Activated naive CD4-positive, alpha-beta T cell treated with anti-CD3 and anti-CD28 coated beads for 36 hours (primary cell): ENCODE data around the gene XRCC4. TPM values are rescaled to one million over a fixed set of nuclear protein-coding genes. Genes with fewer than 3 reads are reported as not detected.

ENCODE experiments used
- CTCF ChIA-PET: fragments of 350-600 bp; sonication (Branson Sonifier 250); formaldehyde crosslinking; loops from one replicate; lab custom pipeline; 2021; ENCODE audit warnings: antibody characterized with exemption; lab: Charles Lee
- DNase-seq: peaks from one replicate; pipeline ENCODE4 v3.0.0-alpha.2; 2020
- H3K27ac Mint-ChIP-seq: one replicate; pipeline ENCODE4 v1.8.0; 2021; ENCODE audit warnings: mild to moderate bottlenecking, mixed read lengths
- H3K27me3 Mint-ChIP-seq: one replicate; pipeline ENCODE4 v1.8.0; 2021; ENCODE audit warnings: low read depth, mixed read lengths
- H3K36me3 Mint-ChIP-seq: one replicate; pipeline ENCODE4 v1.8.0; 2021; ENCODE audit warnings: low read depth, mixed read lengths
- H3K4me1 Mint-ChIP-seq: one replicate; pipeline ENCODE4 v1.8.0; 2021; ENCODE audit warnings: low read depth, mixed read lengths
- H3K4me3 Mint-ChIP-seq: one replicate; pipeline ENCODE4 v1.8.0; 2021; ENCODE audit warnings: mild to moderate bottlenecking, moderate library complexity, mixed read lengths
- H3K9me3 Mint-ChIP-seq: one replicate; pipeline ENCODE4 v1.8.0; 2021; ENCODE audit warnings: mixed read lengths
- intact Hi-C: fragments of 100-400 bp; cut with micrococcal nuclease; formaldehyde crosslinking; loops from one replicate; pipeline ENCODE4 v1.15.1; 2023
- total RNA-seq, 2 experiments: library from RNA; stranded (reverse); gene quantifications; one replicate each; pipeline ENCODE4 v1.2.3, GENCODE V29; 2021

Gene XRCC4
- total RNA-seq, 2 experiments from 2014 or later, result 12.1 to 12.8 TPM

- Mint-ChIP-seq H3K27ac (no peak overlapping the region), H3K27me3 (no peaks in the 10 kb centered on the region), H3K4me3 (no peak overlapping the region), H3K9me3 (no peaks in the 10 kb centered on the region), H3K36me3 (peaks cover 5% of the 10 kb centered on the region), H3K4me1 (peaks cover 2% of the 10 kb centered on the region)
- no peak for DNase-seq
- intact Hi-C loops, result no loop called here
- CTCF ChIA-PET, result no interaction called here
Observed at GRCh38 chr5:83172011-83172410, 94.7 kb downstream of the XRCC4 start.

DNA sequence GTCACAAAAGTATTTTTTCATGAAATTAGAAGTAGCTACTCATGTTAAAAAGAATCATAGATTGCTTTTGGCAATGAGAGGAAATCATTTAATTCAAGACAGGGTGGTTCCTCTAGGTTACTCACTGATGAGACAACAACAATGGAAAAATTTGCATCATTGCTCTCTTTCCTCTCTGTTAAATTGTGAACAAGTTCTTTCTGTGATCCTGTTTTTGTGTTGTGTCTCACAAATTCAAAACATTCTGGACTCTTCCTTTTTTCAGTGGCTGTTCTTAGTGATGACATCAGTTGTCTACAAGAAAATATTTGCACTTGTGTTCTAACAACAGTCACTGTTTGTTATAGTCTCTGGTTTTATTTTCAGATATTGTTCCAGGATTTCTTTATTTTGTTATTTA is 95.3 kb downstream of the XRCC4 start:
- CTCF ChIA-PET, result no interaction called here
- Mint-ChIP-seq H3K36me3 (no peaks in the 10 kb centered on the region), H3K4me3 (no peak overlapping the region), H3K9me3 (no peaks in the 10 kb centered on the region), H3K27ac (no peak overlapping the region), H3K4me1 (peaks cover 2% of the 10 kb centered on the region), H3K27me3 (no peaks in the 10 kb centered on the region)
- DNase-seq, result no peak
- intact Hi-C loops, result no loop called here

GRCh38 chr5:83173826-83174225 is 96.5 kb downstream of the XRCC4 start:
- Mint-ChIP-seq H3K36me3 (no peaks in the 10 kb centered on the region), H3K27ac (no peak overlapping the region), H3K4me3 (no peak overlapping the region), H3K4me1 (peaks cover 2% of the 10 kb centered on the region), H3K27me3 (no peaks in the 10 kb centered on the region), H3K9me3 (no peaks in the 10 kb centered on the region)
- DNase-seq, result no peak
- CTCF ChIA-PET, result no interaction called here
- intact Hi-C loops, result no loop called here

- intact Hi-C loops, result no loop called here
- Mint-ChIP-seq H3K4me3 (no peak overlapping the region), H3K27ac (no peak overlapping the region), H3K36me3 (no peaks in the 10 kb centered on the region), H3K4me1 (no peaks in the 10 kb centered on the region), H3K27me3 (no peaks in the 10 kb centered on the region), H3K9me3 (no peaks in the 10 kb centered on the region)
- CTCF ChIA-PET, result no interaction called here
- no peak for DNase-seq
Observed at GRCh38 chr5:83177803-83178202, 100.5 kb downstream of the XRCC4 start.

- Mint-ChIP-seq H3K4me3 (no peak overlapping the region), H3K36me3 (no peaks in the 10 kb centered on the region), H3K4me1 (no peaks in the 10 kb centered on the region), H3K9me3 (no peaks in the 10 kb centered on the region), H3K27me3 (no peaks in the 10 kb centered on the region), H3K27ac (no peak overlapping the region)
- intact Hi-C loops, result no loop called here
- CTCF ChIA-PET, result no interaction called here
- DNase-seq, result no peak
Observed at GRCh38 chr5:83179966-83180365, 102.6 kb downstream of the XRCC4 start.

DNA sequence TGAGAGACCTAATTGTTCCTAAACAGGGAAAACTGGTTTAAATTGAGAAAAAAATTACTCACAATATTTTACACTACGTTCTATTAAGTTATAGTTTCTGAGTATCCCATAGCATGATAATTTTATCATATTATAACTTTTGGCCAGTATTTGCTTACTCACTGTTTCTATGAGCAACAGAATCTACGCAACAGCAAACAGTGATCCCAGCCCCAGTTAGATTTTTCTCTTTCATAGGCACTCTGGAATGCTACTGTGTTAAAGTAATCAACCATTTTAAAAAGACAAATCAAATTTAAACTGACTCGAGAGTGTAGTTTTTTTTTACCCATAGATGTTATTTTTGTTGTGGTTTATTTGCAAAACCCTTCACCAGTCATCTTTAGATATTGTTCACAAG is 107.2 kb downstream of the XRCC4 start:
- H3K4me1 Mint-ChIP-seq, result no peaks in the 10 kb centered on the region
- intact Hi-C loops, result no loop called here
- no peak for DNase-seq
- H3K36me3 Mint-ChIP-seq, result peaks cover 1% of the 10 kb centered on the region
- no peaks in the 10 kb centered on the region for H3K27me3 Mint-ChIP-seq
- H3K4me3 Mint-ChIP-seq, result no peak overlapping the region
- CTCF ChIA-PET, result no interaction called here
- H3K27ac Mint-ChIP-seq, result no peak overlapping the region
- no peaks in the 10 kb centered on the region for H3K9me3 Mint-ChIP-seq

DNA sequence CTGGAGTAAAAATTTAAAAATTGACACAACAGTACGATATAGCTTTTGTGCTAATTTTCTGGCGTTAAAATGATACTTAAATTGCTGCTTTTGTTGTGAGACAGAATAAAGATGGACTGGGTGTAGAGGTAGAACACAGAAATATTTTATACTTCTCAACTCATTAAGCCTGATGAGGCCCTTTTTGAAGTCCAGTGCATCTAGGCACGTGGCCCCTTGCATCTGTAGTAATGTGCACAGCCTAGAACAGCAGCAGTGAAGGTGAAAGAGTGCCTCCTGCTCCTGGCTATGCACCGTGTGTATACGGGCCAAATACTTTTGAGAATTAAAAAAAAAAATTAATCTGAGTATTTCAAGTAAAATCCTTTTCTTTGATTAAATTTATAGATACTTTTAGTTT is 115.6 kb downstream of the XRCC4 start:
- no peak for DNase-seq
- CTCF ChIA-PET, result no interaction called here
- H3K9me3 Mint-ChIP-seq, result no peaks in the 10 kb centered on the region

DNA sequence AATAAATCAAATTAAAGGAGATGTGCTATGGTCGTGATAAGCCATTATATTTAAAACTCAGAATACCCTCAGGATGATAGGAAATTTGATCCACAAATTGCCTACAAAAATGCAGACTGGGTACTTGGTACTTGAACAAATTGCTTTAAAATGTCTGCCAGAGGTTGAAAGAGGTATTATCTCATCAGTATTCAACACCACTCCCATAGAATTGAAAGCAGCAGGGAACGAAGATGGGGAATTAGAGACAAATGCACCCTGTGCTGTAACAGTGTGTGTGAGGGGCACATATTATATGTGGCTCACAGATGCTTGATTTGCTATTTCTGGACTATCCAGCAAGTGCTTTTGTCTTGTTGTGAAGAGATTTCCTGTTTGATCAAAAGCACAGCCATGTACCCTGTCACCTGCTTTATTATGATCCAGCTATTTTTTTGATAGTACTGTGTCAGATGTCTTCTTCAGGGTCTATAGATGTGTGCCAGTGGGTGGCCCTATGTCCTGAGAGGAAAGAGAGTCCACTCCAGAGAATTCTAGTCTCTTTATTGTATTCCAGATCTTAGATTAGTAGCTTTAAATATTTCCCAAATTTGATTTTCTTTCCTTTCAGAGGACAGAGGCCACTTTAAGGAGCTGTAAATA is 120.1 kb downstream of the XRCC4 start:
- no peak for DNase-seq
- Mint-ChIP-seq H3K27me3 (no peaks in the 10 kb centered on the region), H3K4me3 (no peak overlapping the region), H3K36me3 (peaks cover 5% of the 10 kb centered on the region), H3K4me1 (no peaks in the 10 kb centered on the region), H3K27ac (no peak overlapping the region), H3K9me3 (no peaks in the 10 kb centered on the region)
- CTCF ChIA-PET, result no interaction called here
- intact Hi-C loops, result no loop called here

More for the DNA sequence above, 115.6 kb downstream of the XRCC4 start:
- no peaks in the 10 kb centered on the region for H3K4me1 Mint-ChIP-seq
- H3K27ac Mint-ChIP-seq, result no peak overlapping the region
- intact Hi-C loops, result no loop called here
- no peaks in the 10 kb centered on the region for H3K27me3 Mint-ChIP-seq
- no peaks in the 10 kb centered on the region for H3K36me3 Mint-ChIP-seq
- H3K4me3 Mint-ChIP-seq, result no peak overlapping the region

DNA sequence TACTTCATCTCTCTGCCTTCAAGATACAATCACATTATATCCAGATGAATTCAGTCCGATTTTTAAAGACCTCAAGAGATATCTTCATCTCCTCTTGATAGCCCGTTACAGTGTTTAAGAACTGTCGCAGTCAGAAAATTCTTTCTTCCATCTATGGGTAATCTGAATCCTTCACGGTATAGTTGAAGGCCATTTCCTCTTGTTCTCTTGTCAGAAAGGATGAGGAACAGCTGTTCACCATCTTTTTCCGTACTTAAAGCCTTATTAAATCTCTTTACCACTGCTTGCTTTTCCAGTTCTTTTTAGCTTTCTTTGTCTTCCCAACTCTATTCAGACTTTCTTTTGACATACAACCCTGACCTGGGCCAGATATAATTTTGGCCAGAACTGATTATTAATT is 121.8 kb downstream of the XRCC4 start:
- H3K27me3 Mint-ChIP-seq, result no peaks in the 10 kb centered on the region
- peaks cover 5% of the 10 kb centered on the region for H3K36me3 Mint-ChIP-seq
- no peaks in the 10 kb centered on the region for H3K9me3 Mint-ChIP-seq
- no peak overlapping the region for H3K27ac Mint-ChIP-seq
- no peak for DNase-seq
- intact Hi-C loops, result no loop called here
- H3K4me3 Mint-ChIP-seq, result no peak overlapping the region
- CTCF ChIA-PET, result no interaction called here
- no peaks in the 10 kb centered on the region for H3K4me1 Mint-ChIP-seq

GRCh38 chr5:83204651-83205050 is 127.3 kb downstream of the XRCC4 start:
- intact Hi-C loops, result no loop called here
- no peaks in the 10 kb centered on the region for H3K9me3 Mint-ChIP-seq
- no peak overlapping the region for H3K27ac Mint-ChIP-seq
- DNase-seq, result no peak
- peaks cover 13% of the 10 kb centered on the region for H3K36me3 Mint-ChIP-seq
- CTCF ChIA-PET, result no interaction called here
- H3K4me3 Mint-ChIP-seq, result no peak overlapping the region
- no peaks in the 10 kb centered on the region for H3K4me1 Mint-ChIP-seq
- no peaks in the 10 kb centered on the region for H3K27me3 Mint-ChIP-seq

DNA sequence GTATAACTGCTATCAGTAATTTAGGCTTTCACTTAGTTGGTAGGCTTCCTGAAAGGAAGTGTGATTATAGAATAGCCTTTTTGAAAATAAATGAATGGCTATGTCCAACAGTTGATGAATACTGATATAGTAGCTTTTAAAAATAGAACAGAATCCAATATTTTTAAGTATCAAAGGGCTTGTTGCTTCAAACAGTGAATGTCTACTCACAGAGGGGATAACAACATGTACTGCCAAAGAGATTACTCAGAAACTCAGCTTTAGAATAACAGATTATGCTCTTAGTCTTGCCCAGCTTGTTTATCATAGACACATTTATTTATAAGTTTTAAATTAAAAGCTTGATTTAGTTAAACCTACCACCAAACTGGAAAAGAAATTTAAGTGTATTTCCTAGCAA is 132.6 kb downstream of the XRCC4 start:
- Mint-ChIP-seq H3K36me3 (peaks cover 15% of the 10 kb centered on the region), H3K27me3 (no peaks in the 10 kb centered on the region), H3K4me1 (no peaks in the 10 kb centered on the region), H3K27ac (no peak overlapping the region), H3K9me3 (no peaks in the 10 kb centered on the region), H3K4me3 (no peak overlapping the region)
- DNase-seq, result no peak
- intact Hi-C loops, result no loop called here
- CTCF ChIA-PET, result no interaction called here

DNA sequence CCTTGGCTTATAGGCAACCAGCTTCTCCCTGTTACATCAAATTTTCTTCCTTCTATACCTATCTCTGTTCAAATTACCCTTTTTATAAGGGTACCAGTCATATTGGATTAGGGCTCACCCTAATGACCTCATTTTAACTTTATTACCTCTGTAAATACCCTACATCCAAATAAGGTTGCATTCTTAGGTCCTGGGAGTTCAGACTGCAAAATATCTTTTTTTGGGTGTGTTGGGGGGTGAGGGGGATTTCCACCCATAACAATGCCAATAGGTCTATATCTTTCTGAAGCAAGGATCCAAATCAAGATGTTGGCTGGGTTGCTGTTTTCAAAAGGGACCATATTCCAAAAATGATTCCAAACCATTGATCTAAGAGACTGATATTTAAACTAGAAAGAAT is 141.7 kb downstream of the XRCC4 start:
- no peak for DNase-seq
- H3K4me3 Mint-ChIP-seq, result no peak overlapping the region
- H3K4me1 Mint-ChIP-seq, result no peaks in the 10 kb centered on the region
- CTCF ChIA-PET, result no interaction called here
- no peaks in the 10 kb centered on the region for H3K27me3 Mint-ChIP-seq
- no peak overlapping the region for H3K27ac Mint-ChIP-seq
- intact Hi-C loops, result no loop called here
- no peaks in the 10 kb centered on the region for H3K36me3 Mint-ChIP-seq
- no peaks in the 10 kb centered on the region for H3K9me3 Mint-ChIP-seq

- H3K4me1 Mint-ChIP-seq, result no peaks in the 10 kb centered on the region
- no peaks in the 10 kb centered on the region for H3K9me3 Mint-ChIP-seq
- CTCF ChIA-PET, result no interaction called here
- H3K36me3 Mint-ChIP-seq, result no peaks in the 10 kb centered on the region
- no peaks in the 10 kb centered on the region for H3K27me3 Mint-ChIP-seq
- DNase-seq, result no peak
- intact Hi-C loops, result no loop called here
- H3K27ac Mint-ChIP-seq, result no peak overlapping the region
- no peak overlapping the region for H3K4me3 Mint-ChIP-seq
Observed at GRCh38 chr5:83219495-83219894, 142.1 kb downstream of the XRCC4 start.
